Stimulated activated CD8-positive, alpha-beta memory T cell treated with anti-CD3 and anti-CD28 coated beads, Interleukin-7, amount 100 ng/mL, for 48 hours (primary cell): Measurements from ENCODE around the gene CEP76.
A peak's percentile ranks its signal among the peaks of the same experiment; 100 is the strongest.

ENCODE experiments used
- DNase-seq, 2 donors: peaks; one replicate each; pipeline ENCODE4 v3.0.0-alpha.2; 2020; ENCODE audit warnings: low read depth in 1 of 2; ENCODE audit errors: extremely low read depth in 1 of 2

The CEP76 gene

DNA sequence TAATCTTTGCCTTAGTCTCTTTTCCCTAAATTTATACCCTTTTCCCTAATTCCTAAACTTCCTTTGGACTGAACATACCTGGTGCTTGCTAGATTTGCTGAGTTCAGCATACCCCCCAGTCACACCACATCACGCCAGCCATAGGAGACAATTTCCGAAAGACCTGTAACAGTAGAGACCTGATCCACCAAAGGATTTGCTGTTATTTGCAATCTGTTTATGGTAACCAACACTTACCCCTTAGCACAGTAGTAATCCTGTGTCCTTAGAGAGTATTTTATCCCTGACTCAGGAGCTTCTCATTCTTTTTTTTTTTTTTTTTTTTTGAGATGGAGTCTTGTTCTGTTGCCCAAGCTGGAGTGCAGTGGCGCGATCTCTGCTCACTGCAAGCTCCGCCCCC lies 8.9 kb upstream of the CEP76 start:
- DNase-seq, result no peak

GRCh38 chr18:12703664-12704063 lies 1.1 kb upstream of the CEP76 start:
- DNase-seq, result no peak

DNA sequence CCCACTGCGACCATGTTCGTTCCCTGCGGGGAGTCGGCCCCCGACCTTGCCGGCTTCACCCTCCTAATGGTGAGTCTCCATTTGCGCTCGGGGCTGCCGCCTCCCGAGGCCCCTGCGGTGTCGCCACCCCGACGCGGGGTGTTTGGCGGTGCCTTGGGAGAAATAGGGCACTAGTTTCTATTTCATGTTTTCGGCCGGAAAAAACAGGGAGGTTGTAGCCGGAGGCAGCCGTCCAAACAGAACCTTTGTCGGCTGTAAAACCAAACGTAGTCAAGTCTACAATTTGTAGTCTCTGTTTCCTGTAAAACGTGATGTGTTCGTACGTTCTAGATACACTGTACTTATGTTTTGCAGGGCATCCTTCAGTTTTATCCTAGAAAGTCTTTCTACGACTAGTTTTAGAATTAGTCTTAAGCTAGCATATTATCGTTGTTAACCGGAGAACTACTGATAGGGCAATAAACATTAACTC lies 609 bp upstream of the CEP76 start:
- DNase-seq, result no peak

DNA sequence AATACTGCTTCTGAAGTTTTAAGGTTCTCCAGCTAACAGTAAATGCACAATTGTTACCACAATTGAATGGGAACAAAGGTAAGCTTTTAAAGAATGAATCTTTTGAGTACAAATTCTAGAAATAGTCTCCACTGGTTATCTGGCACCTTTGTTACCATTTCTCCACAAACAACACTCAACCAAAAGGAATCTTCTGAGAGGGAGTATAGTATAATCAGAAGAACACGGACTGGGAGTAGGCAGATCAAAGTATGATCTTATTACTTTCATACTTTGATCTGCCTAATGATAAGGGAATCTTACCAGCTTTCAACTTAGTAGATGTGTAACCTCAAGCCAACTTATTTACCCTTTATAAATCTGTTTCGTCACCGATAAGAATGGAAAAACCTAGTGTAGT lies 1.4 kb downstream of the CEP76 start:
- DNase-seq, result no peak

- DNase-seq, result no peak
Observed at GRCh38 chr18:12699747-12700146, 2.8 kb downstream of the CEP76 start.

DNA sequence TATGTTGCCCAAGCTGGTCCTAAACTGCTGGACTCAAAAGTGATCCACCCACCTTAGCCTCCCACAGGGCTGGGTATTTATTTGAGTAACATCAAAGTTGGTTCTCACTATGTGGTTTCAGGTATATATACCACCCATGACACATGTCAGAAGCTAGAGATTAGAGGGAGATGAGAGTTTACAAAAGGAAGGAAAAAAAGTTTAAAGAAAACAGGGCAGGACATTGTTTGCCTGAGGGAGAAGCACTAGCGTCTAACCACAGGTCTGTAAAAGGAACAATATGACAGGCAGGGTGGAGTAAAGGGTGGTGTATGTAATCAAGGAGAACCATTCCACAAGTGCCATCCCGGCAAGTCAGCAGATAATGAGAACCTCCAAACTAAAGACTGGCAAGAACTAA lies 8.5 kb downstream of the CEP76 start:
- DNase-seq, result no peak

- DNase-seq, result no peak
Observed at GRCh38 chr18:12692206-12692605, 10.3 kb downstream of the CEP76 start.

- no peak for DNase-seq
Observed at GRCh38 chr18:12689256-12689850, 13.2 kb downstream of the CEP76 start.

DNA sequence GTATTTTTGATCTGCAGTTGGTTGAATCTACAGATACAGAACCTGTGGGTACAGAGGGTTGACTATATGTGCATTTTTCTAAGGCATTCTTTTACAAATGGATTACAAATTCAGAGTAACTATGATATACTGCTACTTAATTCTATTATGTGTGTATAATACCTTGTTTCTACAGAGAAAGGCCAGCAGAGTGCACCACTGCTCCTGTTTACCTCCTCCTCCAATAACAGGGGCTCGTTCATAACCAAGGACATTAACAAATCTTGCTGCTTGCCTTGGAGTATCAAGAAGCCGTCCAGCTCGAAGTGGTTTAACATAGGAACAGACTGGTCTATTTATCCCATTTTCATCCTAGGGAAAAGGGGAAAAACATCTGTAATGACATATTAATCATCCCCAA lies 16.4 kb downstream of the CEP76 start:
- DNase-seq, result no peak

DNA sequence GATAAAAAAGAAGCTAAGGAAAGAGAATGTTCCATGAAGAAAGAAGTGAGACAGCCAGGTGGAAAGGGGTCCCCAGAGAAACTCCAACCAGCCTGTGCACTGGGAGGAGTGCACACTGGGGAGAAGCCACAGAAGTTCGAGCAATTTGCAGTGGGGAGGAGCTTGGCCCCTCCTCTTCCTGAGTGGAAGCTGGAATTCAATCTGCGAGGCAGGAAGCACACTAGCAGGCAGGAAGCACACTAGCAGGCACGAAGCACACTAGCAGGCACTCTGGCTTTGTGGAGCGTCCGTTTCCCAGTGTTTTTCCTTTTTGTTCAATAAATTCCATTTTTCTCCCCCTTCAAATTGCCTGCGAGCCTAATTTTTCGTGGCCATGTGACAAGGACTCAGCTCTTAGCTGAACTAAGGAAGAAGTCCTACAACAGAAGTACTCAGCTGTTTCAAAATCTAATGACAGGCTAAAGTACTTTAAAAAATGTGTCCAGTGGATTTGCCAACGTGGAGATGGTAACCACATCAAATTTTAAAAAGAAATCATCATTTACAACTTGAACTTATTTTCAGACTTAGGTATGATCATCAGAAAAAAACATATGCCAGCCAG lies 23.2 kb downstream of the CEP76 start:
- no peak for DNase-seq

DNA sequence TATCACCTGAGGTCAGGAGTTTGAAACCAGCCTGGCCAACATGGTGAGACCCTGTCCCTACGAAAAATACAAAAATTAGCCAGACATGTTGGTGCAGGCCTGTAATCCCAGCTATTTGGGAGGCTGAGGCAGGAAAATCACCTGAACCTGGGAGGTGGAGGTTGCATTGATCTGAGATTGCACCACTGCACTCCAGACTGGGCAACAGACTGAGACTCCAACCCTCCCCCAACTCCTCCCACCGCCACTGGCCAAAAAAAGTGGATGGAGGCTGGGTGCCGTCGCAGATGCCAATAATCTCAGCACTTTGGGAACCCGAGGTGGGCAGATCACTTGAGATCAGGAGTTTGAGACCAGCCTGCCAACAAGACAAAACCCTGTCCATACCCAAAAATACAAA lies 34.5 kb downstream of the CEP76 start:
- DNase-seq, result no peak

GRCh38 chr18:12659904-12660605 lies 42.5 kb downstream of the CEP76 start:
- peak in 1 of 2 donors; percentile 7 for DNase-seq

DNA sequence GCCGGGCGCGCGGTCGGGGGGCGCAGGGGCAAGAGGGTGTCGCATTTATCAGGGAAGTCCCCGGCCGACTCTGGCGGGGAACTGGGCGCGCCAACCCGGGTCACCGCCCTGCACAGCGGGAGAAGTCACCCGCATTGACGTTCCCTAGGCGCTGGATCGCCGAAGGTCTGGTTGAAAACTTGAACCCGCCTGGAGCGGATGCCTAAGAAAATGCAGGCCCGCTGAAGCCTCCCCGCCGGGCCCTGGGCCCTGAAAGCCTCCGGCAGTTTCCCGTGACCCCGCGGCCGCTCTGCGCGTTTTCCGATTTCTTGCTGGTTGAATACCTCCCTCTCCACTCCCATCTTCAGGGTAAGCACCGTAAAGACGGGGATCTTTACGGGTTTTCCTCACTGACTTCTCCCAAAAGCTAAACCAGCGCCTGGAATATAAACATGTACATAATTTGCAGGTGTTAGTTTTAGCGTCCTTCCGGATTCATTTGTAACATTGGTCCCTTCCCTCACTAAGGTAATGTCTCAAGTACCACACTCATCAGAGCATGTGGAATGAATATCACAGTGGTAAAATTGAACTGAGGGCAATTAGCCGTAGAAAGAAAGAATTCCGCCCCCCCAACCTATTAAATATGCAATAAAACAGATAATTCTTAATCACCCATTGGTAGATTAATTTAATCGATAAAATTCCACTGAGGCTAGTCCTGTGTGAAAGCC lies 43.9 kb downstream of the CEP76 start:
- DNase-seq, result peak in 1 of 2 donors; percentile 3

GRCh38 chr18:12657684-12658425 lies 44.7 kb downstream of the CEP76 start, which contains the start of gene SPIRE1:
Gene SPIRE1 (minus strand): TSS chr18:12658107. CDS start chr18:12657866, 241 bp downstream.
- peak; percentile 1 to 10 for DNase-seq

GRCh38 chr18:12656938-12657683 lies 45.4 kb downstream of the CEP76 start:
- DNase-seq, result peak in 1 of 2 donors; percentile 5

DNA sequence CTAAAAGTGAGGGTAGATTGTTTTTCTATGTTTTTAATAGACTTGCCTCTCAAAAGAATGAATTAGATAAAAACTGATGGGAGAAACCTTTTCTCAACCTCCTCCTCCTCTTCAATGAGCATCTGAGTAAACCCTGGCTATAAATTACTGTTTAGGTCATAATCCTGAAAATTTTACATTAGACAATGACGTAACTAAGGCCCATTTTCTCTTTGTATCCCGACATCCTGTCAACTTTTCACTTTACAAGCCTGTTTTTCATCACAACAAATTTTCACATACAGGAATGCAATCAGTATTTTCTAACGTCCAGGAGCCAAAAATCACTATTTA lies 46.0 kb downstream of the CEP76 start:
- DNase-seq, result no peak

GRCh38 chr18:12654971-12655370 lies 47.6 kb downstream of the CEP76 start:
- no peak for DNase-seq

- no peak for DNase-seq
Observed at GRCh38 chr18:12652861-12653401, 49.6 kb downstream of the CEP76 start.

DNA sequence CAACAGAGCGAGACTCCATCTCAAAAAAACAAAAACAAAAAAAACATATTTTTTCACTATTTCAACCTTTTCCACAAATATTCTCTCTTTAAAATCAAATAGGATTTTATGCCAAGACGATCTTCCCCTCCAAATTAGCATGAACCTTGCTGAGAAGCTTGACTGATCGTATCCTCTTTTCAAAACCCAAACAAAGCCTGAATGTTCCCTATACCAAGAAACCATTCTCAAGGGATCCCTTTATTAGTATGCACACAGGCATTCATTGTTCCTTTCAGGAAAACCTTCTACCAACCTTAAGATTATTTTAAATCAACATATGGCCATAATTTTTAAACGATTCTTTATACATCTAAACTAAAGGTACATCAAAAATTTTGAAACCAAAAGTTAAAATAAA lies 50.9 kb downstream of the CEP76 start:
- no peak for DNase-seq

DNA sequence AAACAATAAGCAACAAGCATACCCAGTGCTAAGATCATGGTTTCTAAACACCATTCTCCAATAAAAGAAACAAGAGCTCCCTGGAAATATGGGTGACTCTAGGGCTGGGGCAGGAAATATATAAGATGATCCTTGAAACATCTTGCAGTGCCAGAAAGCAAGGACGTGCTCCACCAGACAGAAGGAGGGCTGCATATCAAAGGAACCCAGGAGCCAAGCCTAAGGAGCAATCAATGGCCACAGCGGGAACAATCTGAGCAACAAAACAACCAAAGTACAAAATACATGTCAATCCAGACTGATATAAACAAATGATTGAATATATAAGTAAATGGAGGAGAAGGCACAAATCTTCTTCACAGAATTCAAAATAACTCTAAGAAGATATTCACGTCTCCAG lies 54.8 kb downstream of the CEP76 start:
- no peak for DNase-seq
